NOMO-1 treated with DMSO at 0.1 percent for 48 hours (cell line): ENCODE data around the gene IRS1.

ENCODE experiments used
- DNase-seq: peaks from one replicate; lab custom pipeline; 2025; ENCODE audit not compliant: unreplicated experiment; lab: John Stamatoyannopoulos, UW

The IRS1 gene

GRCh38 chr2:226693521-226693920 lies 106.1 kb downstream of the IRS1 start:
- peak; percentile 50 for DNase-seq

GRCh38 chr2:226692521-226693126 lies 107.0 kb downstream of the IRS1 start:
- no peak for DNase-seq

- DNase-seq = no peak
Measured at GRCh38 chr2:226691255-226691654, 108.4 kb downstream of the IRS1 start.

GRCh38 chr2:226690461-226691024 lies 109.1 kb downstream of the IRS1 start:
- DNase-seq = no peak

- no peak for DNase-seq
Measured at GRCh38 chr2:226687641-226688253, 111.9 kb downstream of the IRS1 start.

- no peak for DNase-seq
Measured at GRCh38 chr2:226684563-226684959, 115.1 kb downstream of the IRS1 start.

- no peak for DNase-seq
Measured at GRCh38 chr2:226683944-226684562, 115.6 kb downstream of the IRS1 start.

GRCh38 chr2:226683196-226683595 lies 116.4 kb downstream of the IRS1 start:
- no peak for DNase-seq
